ENCODE data around the gene TOP3A.
"Not testable (repeated sequence)": the region's sequence is repeated elsewhere in the genome, so short reads cannot be mapped to it uniquely, and the experiment has no call there.

TOP3A gene

GRCh38 chr17:18314731-18315561 is at the start of gene TOP3A, which contains the start of gene SMCR8:
Gene TOP3A (minus strand): TSS chr17:18314994. CDS start chr17:18314778, 216 bp downstream.
Gene SMCR8 (plus strand): TSS chr17:18315293. CDS start chr17:18315790, 497 bp downstream.
- peak; percentile 56 for DNase-seq

- no peak for DNase-seq
These were observed 49.4 kb upstream of the TOP3A start for GRCh38 chr17:18364166-18364565.

- peak; percentile 42 for DNase-seq
These were observed 48.6 kb upstream of the TOP3A start, which contains the start of gene SHMT1 for GRCh38 chr17:18363101-18364049. Gene SHMT1 (minus strand): TSS chr17:18363550. CDS start chr17:18355981, 7,569 bp downstream.

GRCh38 chr17:18362698-18363100 is 47.9 kb upstream of the TOP3A start:
- no peak for DNase-seq

GRCh38 chr17:18361837-18362697 is 47.3 kb upstream of the TOP3A start:
- DNase-seq = no peak

GRCh38 chr17:18360518-18360917 is 45.7 kb upstream of the TOP3A start:
- no peak for DNase-seq

GRCh38 chr17:18356624-18357023 is 41.8 kb upstream of the TOP3A start:
- DNase-seq = no peak

- no peak for DNase-seq
These were observed 38.7 kb upstream of the TOP3A start for GRCh38 chr17:18353541-18353940.

GRCh38 chr17:18344021-18344420 is 29.2 kb upstream of the TOP3A start:
- no peak for DNase-seq

- no peak for DNase-seq
These were observed 25.1 kb upstream of the TOP3A start for GRCh38 chr17:18339933-18340332.

GRCh38 chr17:18338158-18338557 is 23.4 kb upstream of the TOP3A start:
- DNase-seq = not testable (repeated sequence)

GRCh38 chr17:18332909-18333489 is 18.2 kb upstream of the TOP3A start:
- no peak for DNase-seq

- no peak for DNase-seq
These were observed 17.1 kb upstream of the TOP3A start for GRCh38 chr17:18331879-18332278.

GRCh38 chr17:18328643-18329204 is 13.9 kb upstream of the TOP3A start:
- no peak for DNase-seq

GRCh38 chr17:18327556-18327955 is 12.8 kb upstream of the TOP3A start:
- DNase-seq = no peak

GRCh38 chr17:18327093-18327492 is 12.3 kb upstream of the TOP3A start:
- DNase-seq = no peak

GRCh38 chr17:18326572-18326971 is 11.8 kb upstream of the TOP3A start:
- no peak for DNase-seq

- no peak for DNase-seq
These were observed 11.2 kb upstream of the TOP3A start for GRCh38 chr17:18326039-18326438.

GRCh38 chr17:18324140-18325050 is 9.6 kb upstream of the TOP3A start:
- DNase-seq = no peak

- no peak for DNase-seq
These were observed 8.8 kb upstream of the TOP3A start for GRCh38 chr17:18323507-18324139.
